ENCODE data around the gene HPCAL1.

Gene HPCAL1

GRCh38 chr2:10338270-10339188 is 35.8 kb downstream of the HPCAL1 start:
- no peak for DNase-seq

GRCh38 chr2:10339647-10340592 is 37.2 kb downstream of the HPCAL1 start:
- no peak for DNase-seq

- DNase-seq, result no peak
Observed at GRCh38 chr2:10340593-10340975, 37.9 kb downstream of the HPCAL1 start.

- DNase-seq, result no peak
Observed at GRCh38 chr2:10341193-10341592, 38.5 kb downstream of the HPCAL1 start.

- DNase-seq, result no peak
Observed at GRCh38 chr2:10342245-10342951, 39.7 kb downstream of the HPCAL1 start.

GRCh38 chr2:10343191-10343590 is 40.5 kb downstream of the HPCAL1 start:
- DNase-seq, result no peak

GRCh38 chr2:10343658-10344057 is 41.0 kb downstream of the HPCAL1 start:
- no peak for DNase-seq

GRCh38 chr2:10344105-10345066 is 41.7 kb downstream of the HPCAL1 start:
- peak; percentile 68 for DNase-seq

GRCh38 chr2:10345126-10345525 is 42.4 kb downstream of the HPCAL1 start:
- DNase-seq, result no peak

GRCh38 chr2:10345813-10346212 is 43.1 kb downstream of the HPCAL1 start:
- no peak for DNase-seq

- no peak for DNase-seq
Observed at GRCh38 chr2:10346929-10347561, 44.3 kb downstream of the HPCAL1 start.

GRCh38 chr2:10347562-10347948 is 44.9 kb downstream of the HPCAL1 start:
- no peak for DNase-seq

- DNase-seq, result no peak
Observed at GRCh38 chr2:10348891-10349290, 46.2 kb downstream of the HPCAL1 start.

GRCh38 chr2:10350761-10351160 is 48.1 kb downstream of the HPCAL1 start:
- DNase-seq, result peak; percentile 74

GRCh38 chr2:10352361-10352760 is 49.7 kb downstream of the HPCAL1 start:
- DNase-seq, result no peak

GRCh38 chr2:10352972-10353371 is 50.3 kb downstream of the HPCAL1 start:
- no peak for DNase-seq

GRCh38 chr2:10353931-10354330 is 51.2 kb downstream of the HPCAL1 start:
- DNase-seq, result peak; percentile 25

- DNase-seq, result no peak
Observed at GRCh38 chr2:10354399-10354798, 51.7 kb downstream of the HPCAL1 start.

- no peak for DNase-seq
Observed at GRCh38 chr2:10355471-10356438, 53.1 kb downstream of the HPCAL1 start.

GRCh38 chr2:10356439-10356811 is 53.7 kb downstream of the HPCAL1 start:
- DNase-seq, result no peak
